HG03521 (cell line): ENCODE results near the gene GNG14.
"Not testable (repeated sequence)": the region's sequence is repeated elsewhere in the genome, so short reads cannot be mapped to it uniquely, and the experiment has no call there.

Source experiments
- ATAC-seq: cut with Tn5 transposase; IDR thresholded peaks from one replicate; pipeline ENCODE4 v1.9.1; 2021; ENCODE audit warnings: mild to moderate bottlenecking, moderate library complexity; ENCODE audit not compliant: unreplicated experiment

GNG14 gene

DNA sequence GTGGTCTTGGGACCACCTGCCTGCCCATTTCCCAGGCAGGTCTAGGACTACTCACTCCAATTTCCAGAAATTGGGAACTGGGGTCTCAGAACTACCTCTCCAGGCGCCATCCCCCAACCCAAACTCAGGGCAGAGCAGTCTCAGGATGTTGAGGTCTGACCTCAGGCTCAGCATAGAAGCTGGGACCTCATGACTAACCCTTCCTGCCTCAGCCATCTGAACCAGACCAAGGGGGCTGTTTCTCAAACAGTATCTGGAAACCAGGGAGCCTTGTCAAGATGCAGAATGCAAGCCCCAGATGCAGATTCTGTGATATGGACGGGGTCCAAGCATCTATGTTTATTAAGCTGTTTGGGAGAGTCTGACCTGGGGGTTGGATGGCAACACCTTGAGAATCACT, 7.3 kb downstream of the GNG14 start:
- no peak for ATAC-seq

DNA sequence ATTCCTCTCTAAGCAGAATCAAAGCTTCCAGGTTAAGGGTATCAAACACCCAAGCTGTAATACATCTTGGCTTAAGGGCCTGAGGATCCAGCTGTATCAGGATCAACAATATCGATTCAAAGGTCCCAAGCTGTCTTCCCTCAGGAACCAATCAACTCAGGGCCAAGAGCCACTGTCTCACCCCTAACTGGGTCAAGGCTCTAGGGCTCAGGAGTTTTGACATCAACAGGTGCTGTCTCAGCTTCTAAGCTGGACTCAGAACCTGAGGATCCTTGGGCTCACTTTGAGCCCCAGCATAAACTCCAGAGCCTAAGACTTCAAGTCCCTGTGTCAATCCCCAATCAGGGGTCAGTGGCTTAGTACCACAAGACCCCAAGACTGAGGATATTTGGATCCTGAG, 7.7 kb downstream of the GNG14 start:
- ATAC-seq, result no peak

- peak; percentile 12 for ATAC-seq
Observed at GRCh38 chr19:12695997-12696365, 8.2 kb downstream of the GNG14 start.

DNA sequence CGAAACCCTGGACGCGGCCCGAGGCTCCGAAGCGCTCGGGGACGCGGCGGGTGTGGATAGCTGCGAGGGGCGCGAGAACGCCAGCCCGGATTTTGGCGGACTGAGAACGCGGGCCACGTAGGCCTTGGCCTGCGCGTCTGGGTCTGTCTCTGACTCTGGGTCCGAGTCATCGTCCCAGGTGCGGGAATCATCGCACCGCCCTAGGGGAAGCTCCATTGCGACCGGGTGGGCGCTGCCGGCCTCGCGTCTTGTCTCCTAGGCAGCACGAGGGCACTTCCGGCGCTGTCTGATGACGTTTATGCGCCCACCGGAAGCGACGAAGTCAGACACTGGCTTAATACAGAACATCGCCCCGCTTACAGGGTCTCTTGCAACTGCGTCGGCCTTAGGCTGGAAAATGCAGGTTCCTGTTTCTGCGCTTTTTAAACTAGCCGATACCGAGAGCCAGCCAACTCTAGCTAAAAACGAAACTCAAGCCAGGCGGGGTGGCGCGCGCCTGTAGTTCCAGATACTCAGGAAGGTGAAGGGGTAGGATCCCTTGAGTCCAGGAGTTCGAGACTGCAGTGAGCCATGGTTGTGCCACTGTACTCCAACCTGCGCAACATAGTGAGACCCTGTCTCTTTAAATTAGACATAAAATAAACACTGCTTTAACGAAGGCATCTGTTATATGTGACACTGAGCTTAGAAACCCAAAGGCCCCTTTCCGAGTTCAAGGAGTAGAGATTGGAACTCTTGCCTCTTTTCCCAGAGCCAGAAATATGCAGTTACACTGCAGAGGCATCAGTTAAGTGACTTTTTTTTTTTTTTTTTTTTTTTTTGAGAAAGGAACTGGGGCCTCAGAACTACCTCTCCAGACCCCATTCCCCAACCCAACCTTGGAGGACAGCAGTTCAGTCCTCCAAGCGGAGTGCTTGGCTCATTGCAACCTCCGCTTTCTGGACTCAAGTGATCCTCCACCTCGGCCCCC, 8.9 kb downstream of the GNG14 start, which contains the start of gene FBXW9:
Gene FBXW9 (minus strand): TSS at position 266 of the 970 bp plus-strand sequence. CDS start 50 bp downstream, at position 216.
- ATAC-seq, result peak; percentile 76

- ATAC-seq, result not testable (repeated sequence)
Observed at GRCh38 chr19:12697425-12697824, 9.6 kb downstream of the GNG14 start.

DNA sequence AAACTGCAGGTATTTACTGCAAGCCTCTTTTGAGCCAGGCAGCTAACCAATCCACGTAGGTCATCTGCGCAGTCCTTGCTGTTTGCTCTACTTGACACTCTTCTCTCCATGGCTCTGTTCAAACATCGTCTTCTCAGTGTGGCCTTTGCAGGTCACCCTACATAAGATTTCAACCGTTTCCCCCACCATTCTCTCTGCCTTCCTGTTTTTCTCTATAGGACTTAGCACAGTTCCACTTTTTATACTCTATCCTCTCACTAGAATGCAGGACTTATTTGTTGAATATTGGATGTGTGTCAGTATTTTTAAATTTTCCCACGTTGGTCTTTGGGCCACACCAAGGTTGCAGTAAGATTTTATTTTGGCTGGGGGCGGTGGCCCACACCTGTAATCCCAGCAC, 10.3 kb downstream of the GNG14 start:
- no peak for ATAC-seq

DNA sequence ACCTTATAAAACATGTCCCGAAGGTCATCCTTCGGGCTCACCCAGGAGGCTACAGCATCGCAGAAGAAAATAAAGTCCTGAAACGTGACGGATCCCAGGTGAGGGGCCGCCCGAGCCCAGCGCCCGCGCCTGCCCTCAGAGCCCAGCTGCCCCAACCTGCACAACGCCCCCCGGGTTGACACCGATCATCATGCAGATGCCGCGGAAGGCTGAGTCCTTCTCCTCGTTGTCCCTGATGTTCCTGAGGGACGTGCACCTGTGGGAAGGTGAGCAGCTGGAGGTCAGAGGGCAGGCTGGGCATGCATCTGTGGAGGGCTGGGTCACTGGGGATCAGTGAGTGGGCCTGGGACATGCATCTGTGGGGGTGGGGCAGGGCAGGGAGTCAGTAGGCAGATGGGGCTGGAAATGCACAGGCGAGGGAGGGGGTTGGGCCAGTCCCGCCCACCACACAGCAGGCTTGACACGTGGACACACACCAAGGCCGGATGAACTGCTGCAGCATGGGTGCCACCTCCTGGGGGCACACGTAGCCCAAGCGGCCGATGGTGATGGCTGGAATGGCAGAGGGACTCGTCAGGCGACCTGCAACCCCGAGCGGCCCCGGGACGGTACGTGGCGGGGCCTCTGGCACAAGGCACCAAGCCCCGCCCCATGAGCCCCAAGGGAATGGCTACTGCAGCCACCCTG, 13.9 kb downstream of the GNG14 start:
- ATAC-seq, result no peak

DNA sequence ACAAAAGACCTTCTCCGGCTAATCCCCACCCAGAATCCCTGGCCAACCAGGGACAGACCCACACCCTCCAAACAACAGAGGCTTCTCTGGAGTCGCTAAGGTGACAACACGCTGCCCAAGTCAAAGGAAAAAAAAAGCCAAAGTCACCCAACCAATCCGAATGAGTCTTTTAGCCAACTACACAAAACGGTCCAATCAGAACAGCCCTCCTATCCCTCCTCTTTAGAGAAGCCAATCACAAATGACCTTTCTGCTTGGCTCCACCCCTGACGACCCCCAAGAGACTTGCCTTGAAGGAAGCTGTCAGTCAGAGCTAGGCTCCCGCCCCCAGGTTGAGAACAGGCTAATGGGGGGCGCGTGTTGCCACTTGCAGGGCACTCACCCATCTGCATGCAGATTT, 15.2 kb downstream of the GNG14 start:
- ATAC-seq, result no peak

DNA sequence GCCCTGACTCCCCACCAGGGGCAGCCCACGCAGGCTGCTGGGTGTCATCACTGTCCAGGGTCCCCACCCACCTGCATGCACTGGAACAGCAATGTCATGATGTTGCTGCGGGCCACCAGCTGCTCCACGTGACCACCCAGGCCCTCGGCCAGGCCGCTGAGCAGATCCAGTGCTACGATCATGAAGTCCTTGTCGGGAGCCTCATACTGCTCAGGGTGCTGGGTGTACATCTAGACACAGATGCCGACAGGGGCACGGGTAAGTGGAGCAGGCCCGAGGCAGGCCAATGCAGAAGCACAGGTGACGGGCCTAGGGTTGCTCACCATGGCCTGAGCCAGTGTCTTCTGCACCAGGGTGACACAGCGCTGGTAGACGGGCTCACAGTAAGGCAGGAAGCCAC, 17.4 kb downstream of the GNG14 start:
- no peak for ATAC-seq

DNA sequence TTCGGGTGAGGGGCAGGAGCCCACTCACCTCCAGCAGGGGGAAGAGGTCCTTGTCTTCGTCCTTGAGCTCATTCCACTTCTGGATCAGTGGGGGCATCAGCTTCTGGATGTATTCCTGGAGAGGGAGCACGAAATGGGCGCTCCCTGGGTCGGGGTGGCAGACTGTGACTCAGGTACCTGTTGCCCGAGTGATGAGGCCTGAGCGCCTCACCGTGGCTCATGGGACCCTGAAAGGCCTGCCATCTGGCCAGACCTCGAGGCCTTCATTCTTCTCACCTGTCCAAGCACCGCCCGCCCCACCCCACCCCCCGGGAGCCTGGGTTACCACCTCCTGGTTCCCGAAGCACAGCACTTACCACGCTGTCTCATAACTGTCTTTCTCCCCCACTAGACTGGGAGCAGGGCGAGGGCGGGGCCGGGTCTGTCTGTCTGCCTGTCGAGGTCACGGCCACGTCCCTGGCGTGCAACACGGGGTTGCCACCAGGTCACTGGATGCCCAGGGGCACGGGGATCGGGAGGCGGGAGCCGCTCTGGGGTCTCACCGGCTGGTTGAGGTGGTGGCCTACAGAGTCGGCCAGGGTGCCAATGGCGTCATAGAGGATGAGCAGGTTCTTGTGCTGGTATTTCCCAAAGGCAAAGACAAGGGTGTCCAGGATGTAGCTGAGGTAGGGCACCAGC, 18.0 kb downstream of the GNG14 start:
- ATAC-seq, result no peak

DNA sequence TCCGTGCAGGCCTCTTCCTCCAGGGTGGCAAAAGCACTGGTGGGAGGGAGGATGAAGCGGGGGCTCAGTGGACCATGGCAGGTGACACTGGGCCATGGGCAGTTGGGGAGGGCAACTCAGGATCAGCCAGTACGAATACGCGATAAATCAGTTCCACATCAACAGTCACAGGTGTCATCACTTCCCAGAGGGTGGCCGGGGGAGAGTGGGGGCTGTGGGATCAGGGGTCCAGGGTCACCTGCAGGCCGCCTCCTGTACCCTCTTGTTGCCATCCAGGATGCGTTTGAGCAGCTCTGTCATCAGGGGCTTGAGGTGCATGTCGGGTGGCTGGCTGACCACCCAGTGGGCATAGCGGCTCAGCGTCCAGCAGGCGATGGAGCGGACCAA, 18.5 kb downstream of the GNG14 start:
- ATAC-seq, result no peak

DNA sequence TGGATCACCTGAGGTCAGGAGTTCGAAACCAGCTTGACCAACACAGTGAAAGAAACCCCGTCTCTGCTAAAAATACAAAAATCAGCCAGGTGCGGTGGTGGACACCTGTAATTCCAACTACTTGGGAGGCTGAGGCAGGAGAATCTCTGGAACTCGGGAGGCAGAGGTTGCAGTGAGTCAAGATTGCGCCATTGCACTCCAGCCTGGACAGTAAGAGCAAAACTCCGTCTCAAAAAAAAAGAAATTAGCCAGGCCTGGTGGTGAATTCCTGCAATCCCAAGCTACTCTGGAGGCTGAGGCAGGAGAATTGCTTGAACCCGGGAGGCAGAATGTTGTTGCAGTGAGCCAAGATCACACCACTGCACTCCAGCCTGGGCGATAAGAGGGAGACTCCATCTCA, 20.8 kb downstream of the GNG14 start:
- no peak for ATAC-seq

DNA sequence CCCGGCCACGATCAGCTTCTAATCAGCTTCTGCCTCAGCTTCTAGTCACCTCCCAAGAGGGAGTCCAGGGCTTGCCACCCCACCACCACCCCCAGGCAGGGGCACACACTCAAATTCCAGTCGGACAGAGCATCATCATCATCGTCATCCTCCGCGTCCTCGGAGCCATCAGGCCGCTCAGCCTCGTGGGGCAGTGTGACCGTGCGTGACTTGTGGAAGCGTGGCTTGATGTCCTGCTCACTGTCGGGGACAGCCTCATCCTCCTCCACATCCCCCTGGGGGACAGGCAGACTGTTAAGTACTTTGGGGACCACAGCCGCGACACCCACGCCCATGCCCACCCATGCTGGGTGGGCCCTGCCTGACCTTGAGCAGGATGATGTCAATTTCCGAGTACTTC, 23.4 kb downstream of the GNG14 start:
- no peak for ATAC-seq

DNA sequence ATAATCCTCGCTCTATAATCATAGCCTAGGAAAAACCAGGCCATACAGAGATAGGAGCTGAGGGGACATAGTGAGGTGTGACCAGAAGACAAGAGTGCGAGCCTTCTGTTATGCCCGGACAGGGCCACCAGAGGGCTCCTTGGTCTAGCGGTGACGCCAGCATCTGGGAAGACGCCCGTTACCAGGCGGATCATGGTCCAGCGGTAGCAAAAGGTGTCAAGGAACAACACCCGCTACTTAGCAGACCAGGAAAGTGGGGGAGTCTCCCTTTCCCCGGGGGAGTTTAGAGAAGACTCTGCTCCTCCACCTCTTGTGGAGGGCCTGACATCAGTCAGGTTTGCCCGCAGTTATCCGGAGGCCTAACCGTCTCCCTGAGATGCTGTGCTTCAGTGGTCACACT, 24.3 kb downstream of the GNG14 start:
- not testable (repeated sequence) for ATAC-seq

DNA sequence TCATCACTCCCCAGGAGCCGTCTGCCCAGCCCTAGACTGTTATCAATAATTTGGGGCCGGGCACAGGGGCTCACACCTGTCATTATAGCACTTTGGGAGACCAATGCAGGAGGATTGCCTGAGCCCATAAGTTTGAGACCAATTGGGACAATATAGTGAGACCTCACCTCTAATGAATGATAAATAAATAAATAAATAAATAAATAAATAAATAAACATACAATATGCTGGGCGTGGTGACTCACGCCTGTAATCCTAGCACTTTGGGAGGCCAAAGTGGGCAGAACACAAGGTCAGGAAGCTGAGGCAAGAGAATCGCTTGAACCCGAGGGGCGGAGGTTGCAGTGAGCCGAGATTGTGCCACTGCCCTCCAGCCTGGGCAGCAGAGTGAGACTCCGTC, 25.5 kb downstream of the GNG14 start:
- ATAC-seq, result not testable (repeated sequence)

GRCh38 chr19:12715102-12715501, 27.3 kb downstream of the GNG14 start:
- ATAC-seq, result no peak

- no peak for ATAC-seq
Observed at GRCh38 chr19:12715929-12716328, 28.1 kb downstream of the GNG14 start.

- no peak for ATAC-seq
Observed at GRCh38 chr19:12720296-12720695, 32.5 kb downstream of the GNG14 start.

- no peak for ATAC-seq
Observed at GRCh38 chr19:12720851-12721655, 33.3 kb downstream of the GNG14 start.

DNA sequence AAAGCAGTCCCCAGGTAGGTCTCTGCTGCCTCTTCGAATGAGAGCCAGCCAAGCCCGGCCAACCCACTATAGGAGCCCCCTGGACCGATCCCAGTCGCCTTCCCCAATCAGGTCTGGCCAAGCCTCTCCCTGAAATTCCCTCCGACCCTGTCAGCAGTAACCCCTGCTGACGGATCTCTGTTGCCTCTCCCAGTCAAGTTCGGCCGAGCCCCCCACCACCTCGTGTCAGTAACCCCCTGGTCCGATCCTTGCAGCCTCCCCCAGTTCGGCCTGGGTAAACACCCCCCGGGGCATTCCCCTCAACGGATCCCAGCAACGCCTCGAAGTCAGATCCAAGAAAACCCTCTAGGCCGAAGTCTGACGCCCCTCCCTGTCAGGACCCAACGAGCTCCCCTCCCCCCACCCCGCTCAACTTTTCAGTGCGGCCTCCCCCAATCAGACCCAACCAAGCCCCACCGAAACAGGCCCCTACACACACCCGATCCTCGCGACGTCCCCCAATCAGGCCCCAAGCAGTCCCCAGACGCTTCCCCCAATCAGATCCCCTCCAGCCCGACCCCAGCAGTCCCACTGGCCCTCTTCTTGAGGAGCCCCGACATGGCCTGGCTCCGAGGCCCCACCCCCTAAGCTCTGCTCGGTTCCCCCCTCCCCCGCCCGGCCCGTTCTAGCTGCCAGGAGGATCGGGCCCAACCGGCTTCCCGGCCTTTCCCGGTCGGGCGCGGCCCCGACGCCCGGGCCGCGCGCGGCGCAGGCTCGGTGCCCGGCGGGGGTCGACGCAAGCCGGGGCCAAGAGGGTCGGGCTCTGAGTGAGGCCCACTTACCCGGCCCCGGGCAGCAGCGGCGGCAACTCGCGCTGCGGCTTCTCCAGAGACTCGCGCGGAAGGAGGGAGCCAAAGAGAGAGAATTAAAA, 34.1 kb downstream of the GNG14 start:
- peak; percentile 11 for ATAC-seq
